ENCODE measurements around the gene TFAP2C.
A peak's percentile ranks its signal among the peaks of the same experiment; 100 is the strongest.

The TFAP2C gene

DNA sequence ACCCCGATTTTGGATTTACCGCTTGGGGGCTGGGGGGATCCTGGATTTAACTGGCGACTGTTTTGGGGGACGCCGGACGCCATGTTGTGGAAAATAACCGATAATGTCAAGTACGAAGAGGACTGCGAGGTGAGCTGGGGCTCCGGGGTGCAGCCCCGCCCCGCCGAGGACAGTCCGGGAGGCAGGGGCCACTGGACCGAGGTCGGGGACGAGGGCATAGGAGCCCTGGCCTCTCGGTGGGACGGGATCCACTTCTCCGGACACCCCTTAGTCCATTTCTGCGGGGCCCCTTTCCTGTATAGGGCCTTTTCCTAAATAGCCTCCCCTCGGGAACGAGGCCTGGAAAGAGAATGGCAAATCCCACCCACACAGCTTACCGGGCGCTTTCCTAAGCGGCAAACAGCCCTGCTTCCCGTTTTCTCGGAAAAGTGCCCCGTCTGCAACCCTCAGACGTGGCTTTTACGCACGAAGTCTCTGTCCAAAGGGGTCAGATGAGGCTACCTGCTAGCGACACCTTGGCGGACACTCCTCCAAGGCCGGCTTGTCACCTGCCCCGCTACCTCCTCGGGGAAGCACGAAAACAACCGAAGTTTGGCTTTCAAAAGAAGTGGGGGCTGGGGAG lies 469 bp downstream of the TFAP2C start:
- in situ Hi-C loops (cut with HindIII; ENCODE audit: low sequenced_read_pairs): no loop called here
- peak overlapping the region; percentile 72 for H3K4me3 ChIP-seq (ENCODE audit: low read depth, low read length)

DNA sequence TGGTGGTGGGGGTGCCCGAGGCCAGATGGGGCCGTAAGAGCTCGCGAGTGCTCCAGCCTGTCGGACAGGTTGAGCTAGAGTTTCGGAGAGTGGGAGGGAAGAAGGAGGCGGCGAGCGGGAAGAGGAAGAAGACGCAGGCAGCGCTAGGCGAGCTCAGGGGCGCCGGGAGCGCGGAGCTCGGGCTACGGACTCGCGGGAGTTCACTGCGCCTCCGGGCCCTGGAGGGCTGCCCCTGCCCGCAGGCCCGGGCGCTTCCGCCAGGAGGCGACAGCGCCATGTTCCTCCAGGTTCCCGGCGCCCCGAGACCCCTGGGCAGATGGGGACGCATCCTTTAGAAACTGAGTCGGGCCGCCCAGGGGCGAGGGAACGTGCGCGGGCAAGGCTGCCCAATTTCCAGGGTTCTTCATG lies 984 bp downstream of the TFAP2C start:
- peak; percentile 87 for DNase-seq (ENCODE audit: low read depth, low spot score)
- TF ChIP-seq, protein P1, sequence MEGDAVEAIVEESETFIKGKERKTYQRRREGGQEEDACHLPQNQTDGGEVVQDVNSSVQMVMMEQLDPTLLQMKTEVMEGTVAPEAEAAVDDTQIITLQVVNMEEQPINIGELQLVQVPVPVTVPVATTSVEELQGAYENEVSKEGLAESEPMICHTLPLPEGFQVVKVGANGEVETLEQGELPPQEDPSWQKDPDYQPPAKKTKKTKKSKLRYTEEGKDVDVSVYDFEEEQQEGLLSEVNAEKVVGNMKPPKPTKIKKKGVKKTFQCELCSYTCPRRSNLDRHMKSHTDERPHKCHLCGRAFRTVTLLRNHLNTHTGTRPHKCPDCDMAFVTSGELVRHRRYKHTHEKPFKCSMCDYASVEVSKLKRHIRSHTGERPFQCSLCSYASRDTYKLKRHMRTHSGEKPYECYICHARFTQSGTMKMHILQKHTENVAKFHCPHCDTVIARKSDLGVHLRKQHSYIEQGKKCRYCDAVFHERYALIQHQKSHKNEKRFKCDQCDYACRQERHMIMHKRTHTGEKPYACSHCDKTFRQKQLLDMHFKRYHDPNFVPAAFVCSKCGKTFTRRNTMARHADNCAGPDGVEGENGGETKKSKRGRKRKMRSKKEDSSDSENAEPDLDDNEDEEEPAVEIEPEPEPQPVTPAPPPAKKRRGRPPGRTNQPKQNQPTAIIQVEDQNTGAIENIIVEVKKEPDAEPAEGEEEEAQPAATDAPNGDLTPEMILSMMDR (IDR thresholded peaks at IDR 0.05; ENCODE audit: low read depth, low read length): peak; percentile 86
- in situ Hi-C loops (cut with HindIII; ENCODE audit: low sequenced_read_pairs): no loop called here
- H3K4me3 ChIP-seq (ENCODE audit: low read depth, low read length): peak overlapping the region; percentile 72

More for the DNA sequence above, 469 bp downstream of the TFAP2C start:
- DNase-seq (ENCODE audit: low read depth, low spot score): no peak
- TF ChIP-seq, protein P1 (IDR thresholded peaks at IDR 0.05; ENCODE audit: low read depth, low read length): no peak

DNA sequence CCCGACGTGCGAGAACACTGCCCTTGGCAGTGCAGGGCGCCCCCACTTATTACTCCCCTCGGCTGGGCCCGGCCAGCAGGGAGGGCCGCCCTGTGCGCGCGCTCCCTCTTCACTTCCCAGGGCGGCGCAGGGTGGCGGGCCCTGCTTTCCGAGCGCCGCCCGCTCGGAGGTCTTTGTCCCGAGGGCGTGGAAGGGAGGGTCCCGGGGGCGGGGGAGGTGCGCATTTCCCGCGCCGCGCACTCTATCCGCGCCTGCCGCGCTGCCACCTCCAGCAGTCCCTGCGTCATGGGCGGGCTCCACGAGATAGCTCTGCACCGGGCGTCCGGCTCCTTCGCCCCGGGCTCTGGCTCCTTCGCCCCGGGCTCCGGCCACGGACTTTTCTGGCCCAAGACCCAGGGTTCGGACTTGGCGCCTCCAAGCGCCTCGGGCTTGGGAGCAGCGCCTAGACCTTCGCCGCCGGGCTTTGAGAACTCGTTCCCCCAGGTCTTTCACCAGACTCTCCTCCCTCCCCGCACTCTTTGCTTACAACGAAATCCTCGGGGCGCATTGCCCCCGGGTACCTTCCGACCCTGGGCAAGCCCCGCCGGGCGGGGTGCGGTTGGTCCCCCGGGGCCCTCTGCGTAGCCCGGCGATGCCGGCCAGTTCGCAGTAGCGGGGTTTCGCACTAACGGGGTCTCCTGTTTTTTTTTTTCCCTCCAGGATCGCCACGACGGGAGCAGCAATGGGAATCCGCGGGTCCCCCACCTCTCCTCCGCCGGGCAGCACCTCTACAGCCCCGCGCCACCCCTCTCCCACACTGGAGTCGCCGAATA lies 1.6 kb downstream of the TFAP2C start:
- in situ Hi-C loops (cut with HindIII; ENCODE audit: low sequenced_read_pairs): no loop called here
- DNase-seq (ENCODE audit: low read depth, low spot score): peak; percentile 67
- TF ChIP-seq, protein P1 (IDR thresholded peaks at IDR 0.05; ENCODE audit: low read depth, low read length): no peak
- H3K4me3 ChIP-seq (ENCODE audit: low read depth, low read length): peak overlapping the region; percentile 72

DNA sequence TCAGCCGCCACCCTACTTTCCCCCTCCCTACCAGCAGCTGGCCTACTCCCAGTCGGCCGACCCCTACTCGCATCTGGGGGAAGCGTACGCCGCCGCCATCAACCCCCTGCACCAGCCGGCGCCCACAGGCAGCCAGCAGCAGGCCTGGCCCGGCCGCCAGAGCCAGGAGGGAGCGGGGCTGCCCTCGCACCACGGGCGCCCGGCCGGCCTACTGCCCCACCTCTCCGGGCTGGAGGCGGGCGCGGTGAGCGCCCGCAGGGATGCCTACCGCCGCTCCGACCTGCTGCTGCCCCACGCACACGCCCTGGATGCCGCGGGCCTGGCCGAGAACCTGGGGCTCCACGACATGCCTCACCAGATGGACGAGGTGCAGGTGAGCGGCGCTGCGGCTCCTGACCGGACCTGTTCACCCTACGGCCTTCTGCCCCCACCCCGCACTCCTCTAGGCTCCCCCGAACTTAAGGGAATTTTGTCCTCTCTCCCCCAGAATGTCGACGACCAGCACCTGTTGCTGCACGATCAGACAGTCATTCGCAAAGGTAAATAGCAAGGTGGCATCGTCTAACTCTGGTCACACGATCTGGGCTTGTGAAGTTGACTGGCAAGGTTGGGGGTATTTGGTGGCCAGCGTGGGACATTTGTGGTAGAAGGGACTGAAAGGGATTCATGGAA lies 2.3 kb downstream of the TFAP2C start:
- peak overlapping the region; percentile 72 for H3K4me3 ChIP-seq (ENCODE audit: low read depth, low read length)
- DNase-seq (ENCODE audit: low read depth, low spot score): no peak
- in situ Hi-C loops (cut with HindIII; ENCODE audit: low sequenced_read_pairs): no loop called here
- TF ChIP-seq, protein P1 (IDR thresholded peaks at IDR 0.05; ENCODE audit: low read depth, low read length): no peak

DNA sequence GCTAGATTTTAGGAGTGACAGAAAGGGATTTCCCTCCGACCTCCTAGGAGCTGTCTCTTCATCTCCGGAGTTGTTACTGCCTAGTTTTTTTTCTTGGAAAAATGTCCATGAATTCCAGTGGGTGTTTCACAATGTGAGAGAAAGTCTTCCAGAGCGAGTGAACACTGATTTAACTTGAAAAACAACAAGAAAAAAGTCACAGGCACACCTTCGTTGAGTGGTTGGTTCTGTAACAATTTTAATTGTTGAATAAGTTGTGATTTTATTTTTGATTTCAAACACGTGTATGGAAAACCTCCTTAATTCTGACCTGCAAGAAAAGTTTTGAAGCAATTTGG lies 2.9 kb downstream of the TFAP2C start:
- no peak for DNase-seq (ENCODE audit: low read depth, low spot score)
- in situ Hi-C loops (cut with HindIII; ENCODE audit: low sequenced_read_pairs): no loop called here
- H3K4me3 ChIP-seq (ENCODE audit: low read depth, low read length): peak overlapping the region; percentile 72
- TF ChIP-seq, protein P1 (IDR thresholded peaks at IDR 0.05; ENCODE audit: low read depth, low read length): no peak

DNA sequence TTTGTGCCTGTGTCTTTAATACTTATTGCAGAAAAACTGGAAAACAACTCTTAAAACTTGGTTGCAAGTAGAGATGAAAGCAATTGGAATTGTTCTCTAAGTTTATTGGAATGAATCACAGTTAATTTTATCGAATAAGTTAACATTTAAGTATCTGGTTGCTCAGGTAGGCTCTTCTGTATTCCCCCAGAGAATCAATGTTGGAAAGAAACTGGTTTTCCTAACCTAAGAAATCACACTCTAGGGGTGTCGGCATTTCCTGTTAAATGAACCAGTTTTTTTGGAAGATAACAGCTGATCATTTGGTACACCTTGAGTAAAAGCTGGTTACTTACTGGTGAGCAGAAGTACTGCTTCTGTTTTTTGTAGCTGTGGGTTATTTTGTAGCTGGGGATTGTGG lies 5.2 kb downstream of the TFAP2C start:
- TF ChIP-seq, protein P1 (IDR thresholded peaks at IDR 0.05; ENCODE audit: low read depth, low read length): no peak
- no peak overlapping the region for H3K4me3 ChIP-seq (ENCODE audit: low read depth, low read length)
- no peak for DNase-seq (ENCODE audit: low read depth, low spot score)
- in situ Hi-C loops (cut with HindIII; ENCODE audit: low sequenced_read_pairs): no loop called here
